ENCODE results near the gene ARHGAP20. TPM values are rescaled to one million over a fixed set of nuclear protein-coding genes. Genes with fewer than 3 reads are reported as not detected.

ARHGAP20 gene
- total and polyA plus RNA-seq, 7 donors, result 0.29 to 5.9 (median 0.84) TPM

DNA sequence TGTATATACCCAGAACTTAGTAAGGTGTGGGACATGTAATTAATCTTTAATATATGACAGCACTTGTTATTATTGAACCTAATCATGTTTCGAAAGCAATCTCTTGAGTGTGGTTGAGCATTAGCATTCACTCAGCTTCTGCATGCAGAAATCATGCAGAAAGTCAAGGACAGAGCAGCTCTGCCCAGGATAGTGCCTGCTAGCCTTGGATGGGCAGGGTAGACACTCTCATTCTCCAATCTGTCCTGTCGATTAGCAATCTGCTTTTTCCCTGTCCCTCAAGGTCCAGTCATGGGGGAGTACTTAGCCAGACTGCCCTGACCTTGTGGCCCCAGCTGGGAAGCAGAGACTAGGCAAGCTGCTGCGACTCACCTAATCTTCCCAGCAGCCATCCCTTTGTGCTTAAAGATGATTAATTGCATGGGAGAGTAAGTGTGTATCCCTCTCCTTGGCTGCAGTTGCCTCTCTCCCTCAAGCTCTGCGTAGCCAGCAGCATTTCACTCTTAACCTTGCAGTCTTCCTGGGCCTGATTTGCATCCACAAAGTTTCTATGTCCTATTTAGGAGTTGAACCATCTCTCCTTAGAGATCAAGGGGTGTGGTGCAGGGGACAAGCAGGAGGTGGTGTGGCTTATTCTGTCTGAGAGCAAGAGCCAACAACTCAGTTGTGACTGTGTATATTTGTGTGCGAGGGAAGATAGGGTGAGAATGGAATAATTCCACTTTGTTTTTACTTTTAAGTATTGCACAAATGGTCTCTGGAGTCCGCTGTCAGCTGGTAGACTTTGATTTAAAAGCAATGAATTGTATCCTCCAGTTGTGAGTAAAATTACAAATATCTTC is 181.1 kb downstream of the ARHGAP20 start:
- peak in 1 of 4 donors; percentile 10 for ATAC-seq

DNA sequence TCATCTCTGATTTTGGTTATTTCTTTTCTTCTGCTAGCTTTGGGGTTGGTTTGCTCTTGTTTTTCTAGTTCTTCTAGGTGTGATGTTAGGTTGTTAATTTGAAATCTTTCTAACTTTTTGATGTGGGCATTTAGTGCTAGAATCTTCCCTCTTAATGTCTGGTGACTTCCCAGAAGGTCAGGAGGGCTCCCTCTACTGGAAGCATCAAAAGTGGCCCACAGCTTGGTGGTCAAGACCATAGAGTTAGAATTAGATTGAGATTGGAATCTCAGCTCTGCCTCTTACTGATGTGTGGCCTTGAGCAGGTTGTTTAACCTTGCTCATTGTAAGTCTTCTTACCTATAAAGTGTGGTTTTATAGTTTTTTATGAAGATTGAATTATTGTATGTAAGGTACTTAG is 183.2 kb downstream of the ARHGAP20 start:
- Histone ChIP-seq H3K27ac (no peak overlapping the region), H3K27me3 (ENCODE audit: insufficient read depth in 3 of 3, low read length in 2 of 3) (no peaks in the 10 kb centered on the region), H3K4me1 (no peaks in the 10 kb centered on the region), H3K4me3 (no peak overlapping the region), H3K36me3 (ENCODE audit: insufficient read depth in 1 of 2, low read depth in 1 of 2) (no peaks in the 10 kb centered on the region), H3K9me3 (no peaks in the 10 kb centered on the region)
- ATAC-seq, result no peak
- intact Hi-C loops (cut with DNase I), result no loop called here
- no peak for DNase-seq
- TF ChIP-seq, protein P1, sequence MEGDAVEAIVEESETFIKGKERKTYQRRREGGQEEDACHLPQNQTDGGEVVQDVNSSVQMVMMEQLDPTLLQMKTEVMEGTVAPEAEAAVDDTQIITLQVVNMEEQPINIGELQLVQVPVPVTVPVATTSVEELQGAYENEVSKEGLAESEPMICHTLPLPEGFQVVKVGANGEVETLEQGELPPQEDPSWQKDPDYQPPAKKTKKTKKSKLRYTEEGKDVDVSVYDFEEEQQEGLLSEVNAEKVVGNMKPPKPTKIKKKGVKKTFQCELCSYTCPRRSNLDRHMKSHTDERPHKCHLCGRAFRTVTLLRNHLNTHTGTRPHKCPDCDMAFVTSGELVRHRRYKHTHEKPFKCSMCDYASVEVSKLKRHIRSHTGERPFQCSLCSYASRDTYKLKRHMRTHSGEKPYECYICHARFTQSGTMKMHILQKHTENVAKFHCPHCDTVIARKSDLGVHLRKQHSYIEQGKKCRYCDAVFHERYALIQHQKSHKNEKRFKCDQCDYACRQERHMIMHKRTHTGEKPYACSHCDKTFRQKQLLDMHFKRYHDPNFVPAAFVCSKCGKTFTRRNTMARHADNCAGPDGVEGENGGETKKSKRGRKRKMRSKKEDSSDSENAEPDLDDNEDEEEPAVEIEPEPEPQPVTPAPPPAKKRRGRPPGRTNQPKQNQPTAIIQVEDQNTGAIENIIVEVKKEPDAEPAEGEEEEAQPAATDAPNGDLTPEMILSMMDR (IDR thresholded peaks at IDR 0.05), result peak; percentile 8

More for the DNA sequence above, 181.1 kb downstream of the ARHGAP20 start:
- WGBS, 3 donors, result 54 to 57% (median 56%) methylated on average over 6 of the region's 6 CpGs
- DNase-seq, result no peak
- Histone ChIP-seq H3K4me1 (no peaks in the 10 kb centered on the region), H3K36me3 (ENCODE audit: insufficient read depth in 1 of 2, low read depth in 1 of 2) (no peaks in the 10 kb centered on the region), H3K27me3 (ENCODE audit: insufficient read depth in 3 of 3, low read length in 2 of 3) (no peaks in the 10 kb centered on the region), H3K9me3 (no peaks in the 10 kb centered on the region), H3K27ac (no peak overlapping the region), H3K4me3 (no peak overlapping the region)
- intact Hi-C loops (cut with DNase I), result no loop called here
- TF ChIP-seq, protein P1 (IDR thresholded peaks at IDR 0.05), result no peak

DNA sequence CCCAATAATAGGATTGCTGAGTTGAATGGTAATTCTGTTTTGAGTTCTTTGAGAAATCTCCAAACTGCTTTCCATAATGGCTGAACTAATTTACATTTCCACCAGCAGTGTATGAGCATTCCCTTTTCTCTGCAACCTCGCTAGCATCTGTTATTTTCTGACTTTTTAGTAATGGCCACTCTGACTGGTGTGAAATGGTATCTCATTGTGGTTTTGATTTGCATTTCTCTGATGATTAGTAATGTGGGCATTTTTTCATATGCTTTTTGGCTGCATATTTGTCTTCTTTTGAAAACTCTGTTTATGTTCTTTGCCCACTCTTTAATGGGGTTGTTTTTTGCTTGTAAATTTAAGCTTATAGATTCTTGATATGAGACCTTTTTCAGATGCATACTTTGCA is 185.1 kb downstream of the ARHGAP20 start:
- intact Hi-C loops (cut with DNase I), result no loop called here
- TF ChIP-seq, protein P1 (IDR thresholded peaks at IDR 0.05), result no peak

More for the DNA sequence above, 185.1 kb downstream of the ARHGAP20 start:
- WGBS, 3 donors, result 81 to 83% (median 83%) methylated on average over 1 of the region's 1 CpG
- H3K4me3 ChIP-seq, result no peak overlapping the region
- no peaks in the 10 kb centered on the region for H3K27me3 ChIP-seq (ENCODE audit: insufficient read depth in 3 of 3, low read length in 2 of 3)
- H3K4me1 ChIP-seq, result no peaks in the 10 kb centered on the region
- H3K9me3 ChIP-seq, result no peaks in the 10 kb centered on the region
- DNase-seq, result no peak
- H3K27ac ChIP-seq, result no peak overlapping the region
- H3K36me3 ChIP-seq (ENCODE audit: insufficient read depth in 1 of 2, low read depth in 1 of 2), result no peaks in the 10 kb centered on the region
- no peak for ATAC-seq
